Skeletal muscle satellite cell (primary cell): ENCODE measurements around the gene MYO1D.

Experiments used
- H3K27me3 ChIP-seq: 2 replicates; pipeline ENCODE4 v1.7.0; 2013; ENCODE audit warnings: low read length; ENCODE audit not compliant: control insufficient read depth, insufficient read depth
- H3K36me3 ChIP-seq: 2 replicates; pipeline ENCODE4 v1.7.0; 2013; ENCODE audit warnings: mild to moderate bottlenecking, control low read depth, low read length; ENCODE audit not compliant: insufficient read depth
- H3K4me1 ChIP-seq: 2 replicates; pipeline ENCODE4 v1.7.0; 2013; ENCODE audit warnings: low read length; ENCODE audit not compliant: control insufficient read depth, insufficient read depth
- H3K4me2 ChIP-seq: 2 replicates; pipeline ENCODE4 v1.7.0; 2013; ENCODE audit warnings: mild to moderate bottlenecking, low read length
- H3K4me3 ChIP-seq: 2 replicates; pipeline ENCODE4 v1.7.0; 2013; ENCODE audit warnings: low read length
- H3K9ac ChIP-seq: 2 replicates; pipeline ENCODE4 v1.7.0; 2013; ENCODE audit warnings: mild to moderate bottlenecking, low read depth, low read length, moderate library complexity
- H3K9me3 ChIP-seq: replicated peaks from 2 replicates; pipeline ENCODE4 v1.7.0; 2013; ENCODE audit warnings: mild to moderate bottlenecking, control low read depth, low read length

The MYO1D gene

DNA sequence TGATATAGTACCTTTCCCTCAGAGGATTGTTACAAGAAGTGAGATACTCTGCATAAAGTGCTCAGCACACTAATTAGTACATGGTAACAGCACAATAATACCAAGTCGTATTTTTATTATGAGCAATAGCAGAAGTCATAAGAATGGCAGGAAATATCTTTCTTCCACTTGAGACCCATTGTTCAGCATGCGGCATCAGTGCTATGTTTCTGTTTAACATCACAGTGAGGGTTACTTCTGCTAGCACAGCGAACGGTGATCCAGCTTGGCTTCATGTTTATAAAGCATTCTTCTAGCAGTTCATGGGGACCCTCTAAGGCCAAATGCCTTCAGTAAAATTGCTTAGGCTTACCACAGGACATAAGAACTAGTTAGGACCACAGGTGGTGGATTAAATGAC, 83.1 kb downstream of the MYO1D start:
- Histone ChIP-seq H3K36me3 (no peaks in the 10 kb centered on the region), H3K4me1 (no peaks in the 10 kb centered on the region), H3K27me3 (no peaks in the 10 kb centered on the region), H3K9ac (no peak overlapping the region), H3K4me2 (no peak overlapping the region), H3K4me3 (no peak overlapping the region), H3K9me3 (no peaks in the 10 kb centered on the region)

DNA sequence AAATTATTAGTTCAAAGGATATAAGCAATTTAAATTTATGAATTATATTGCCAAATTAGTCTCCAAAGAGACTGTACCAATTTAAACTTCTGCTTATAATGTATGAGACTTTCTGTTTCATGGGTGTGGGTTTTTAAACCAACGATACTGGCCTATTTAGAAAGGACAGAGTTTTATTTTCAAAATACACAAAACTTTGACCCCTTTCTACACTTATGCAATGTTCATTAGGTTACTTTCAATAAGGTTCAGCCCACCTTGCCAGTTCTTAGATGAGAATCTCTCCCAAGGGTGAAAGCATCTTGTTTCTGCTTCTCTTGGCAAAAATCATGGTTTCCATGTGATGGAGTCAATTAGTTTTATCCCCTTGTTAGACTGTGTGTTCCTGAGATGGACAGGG, 84.7 kb downstream of the MYO1D start:
- Histone ChIP-seq H3K9ac (no peak overlapping the region), H3K4me2 (no peak overlapping the region), H3K4me3 (no peak overlapping the region), H3K9me3 (no peaks in the 10 kb centered on the region), H3K36me3 (no peaks in the 10 kb centered on the region), H3K27me3 (no peaks in the 10 kb centered on the region), H3K4me1 (no peaks in the 10 kb centered on the region)

DNA sequence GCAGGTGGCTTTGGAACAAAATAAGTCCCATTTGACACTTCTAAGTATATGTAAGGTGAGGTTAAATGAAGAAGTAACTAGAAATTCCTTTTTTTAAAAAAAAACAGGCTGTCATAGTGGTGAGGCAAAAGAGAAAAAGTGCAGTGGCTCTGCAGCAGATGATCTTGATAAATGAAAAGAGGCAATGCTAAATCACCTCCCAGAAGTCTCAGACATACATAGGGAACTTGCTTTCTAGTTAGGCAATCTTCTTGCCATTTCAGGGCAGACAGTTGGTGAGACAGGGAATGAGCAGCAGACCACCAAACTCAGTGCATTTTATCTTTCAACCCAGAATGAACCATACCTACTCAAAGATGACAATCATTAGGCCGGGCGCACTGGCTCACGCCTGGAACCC, 90.8 kb downstream of the MYO1D start:
- Histone ChIP-seq H3K9ac (no peak overlapping the region), H3K27me3 (no peaks in the 10 kb centered on the region), H3K4me3 (no peak overlapping the region), H3K4me2 (no peak overlapping the region), H3K4me1 (no peaks in the 10 kb centered on the region), H3K36me3 (no peaks in the 10 kb centered on the region), H3K9me3 (no peaks in the 10 kb centered on the region)

DNA sequence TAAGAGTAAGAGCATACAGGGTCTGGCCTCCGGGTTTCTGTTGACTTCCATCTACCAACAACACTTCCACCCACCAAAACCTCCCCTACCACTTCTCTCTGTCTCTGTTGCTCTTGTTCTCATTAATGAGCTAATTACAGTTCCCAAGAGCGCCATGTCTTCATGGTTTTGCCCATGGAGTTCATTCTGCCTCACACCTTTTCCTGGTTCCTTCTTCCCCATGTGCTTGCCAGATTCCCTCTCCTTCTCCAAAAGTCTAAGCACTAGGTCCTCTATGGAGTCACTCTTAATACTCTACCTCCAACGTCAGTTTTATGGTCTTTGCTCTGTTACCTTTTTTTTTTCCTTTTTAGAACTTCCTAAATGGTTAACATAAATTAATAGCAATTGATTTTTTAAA, 92.8 kb downstream of the MYO1D start:
- Histone ChIP-seq H3K4me3 (no peak overlapping the region), H3K9me3 (no peaks in the 10 kb centered on the region), H3K36me3 (no peaks in the 10 kb centered on the region), H3K27me3 (no peaks in the 10 kb centered on the region), H3K4me2 (no peak overlapping the region), H3K9ac (no peak overlapping the region), H3K4me1 (no peaks in the 10 kb centered on the region)

DNA sequence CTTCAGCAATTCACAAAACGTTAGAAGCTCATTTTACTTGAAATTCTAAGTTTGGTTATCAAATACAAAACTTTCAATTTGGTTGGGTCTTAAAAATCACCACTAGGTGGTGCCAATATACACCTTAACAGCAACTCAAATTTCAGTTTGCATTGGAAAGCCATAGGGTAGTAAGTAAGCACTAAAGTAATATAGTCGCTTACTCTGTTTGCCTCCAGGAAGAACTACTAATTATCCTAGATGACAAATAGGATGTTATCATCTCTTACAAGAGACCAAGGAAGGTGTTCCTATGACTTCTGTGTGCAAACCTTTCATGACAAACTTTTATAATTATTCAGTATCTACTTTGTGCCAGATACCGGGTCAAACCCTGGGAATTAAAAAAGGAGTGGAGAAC, 93.3 kb downstream of the MYO1D start:
- no peaks in the 10 kb centered on the region for H3K36me3 ChIP-seq
- no peaks in the 10 kb centered on the region for H3K27me3 ChIP-seq
- no peak overlapping the region for H3K4me2 ChIP-seq
- no peak overlapping the region for H3K4me3 ChIP-seq
- H3K9ac ChIP-seq = no peak overlapping the region
- H3K4me1 ChIP-seq = no peaks in the 10 kb centered on the region
- H3K9me3 ChIP-seq = no peaks in the 10 kb centered on the region

DNA sequence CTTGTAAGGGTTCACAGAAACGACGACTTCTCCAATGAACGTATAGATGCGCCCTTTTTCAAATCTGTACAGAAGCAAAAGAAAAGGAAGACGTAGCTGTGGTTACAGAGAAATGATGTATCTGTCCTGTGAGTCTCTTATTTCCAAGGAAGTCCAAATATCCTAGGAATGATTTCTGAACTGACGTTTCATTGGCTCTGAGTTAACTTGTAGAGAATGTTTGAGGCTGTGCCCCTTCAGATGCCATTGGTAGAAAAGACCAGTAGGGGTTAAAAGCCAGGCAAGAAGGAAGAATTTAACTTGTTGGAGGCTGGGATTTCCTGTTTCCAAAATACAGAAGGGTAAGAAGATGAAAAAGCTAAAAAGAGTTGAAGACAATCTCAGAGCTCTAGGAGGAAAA, 96.2 kb downstream of the MYO1D start:
- H3K9me3 ChIP-seq = no peaks in the 10 kb centered on the region
- H3K4me3 ChIP-seq = no peak overlapping the region
- no peak overlapping the region for H3K9ac ChIP-seq
- no peak overlapping the region for H3K4me2 ChIP-seq
- no peaks in the 10 kb centered on the region for H3K36me3 ChIP-seq
- H3K4me1 ChIP-seq = peaks cover 12% of the 10 kb centered on the region
- no peaks in the 10 kb centered on the region for H3K27me3 ChIP-seq

DNA sequence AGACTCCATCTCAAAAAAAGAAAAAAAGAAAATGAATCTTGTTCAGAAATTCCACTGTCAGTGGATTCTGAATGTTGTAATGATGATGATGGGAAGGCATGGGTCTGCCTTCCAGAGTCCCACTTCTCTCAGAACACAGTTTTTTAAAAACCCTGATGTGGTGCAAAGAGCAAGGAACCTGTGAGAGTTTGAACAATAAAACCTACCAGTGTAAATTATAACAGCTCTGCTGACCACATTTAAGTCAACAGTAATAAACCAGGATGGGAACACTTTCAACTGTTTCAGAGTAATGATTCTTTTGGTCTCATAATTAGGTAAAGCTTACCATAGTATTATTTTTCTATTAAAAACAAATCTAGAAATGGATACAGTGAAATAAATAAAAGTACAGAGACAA, 99.0 kb downstream of the MYO1D start:
- Histone ChIP-seq H3K9ac (no peak overlapping the region), H3K9me3 (no peaks in the 10 kb centered on the region), H3K27me3 (no peaks in the 10 kb centered on the region), H3K36me3 (no peaks in the 10 kb centered on the region), H3K4me1 (peaks cover 12% of the 10 kb centered on the region), H3K4me2 (no peak overlapping the region), H3K4me3 (no peak overlapping the region)

DNA sequence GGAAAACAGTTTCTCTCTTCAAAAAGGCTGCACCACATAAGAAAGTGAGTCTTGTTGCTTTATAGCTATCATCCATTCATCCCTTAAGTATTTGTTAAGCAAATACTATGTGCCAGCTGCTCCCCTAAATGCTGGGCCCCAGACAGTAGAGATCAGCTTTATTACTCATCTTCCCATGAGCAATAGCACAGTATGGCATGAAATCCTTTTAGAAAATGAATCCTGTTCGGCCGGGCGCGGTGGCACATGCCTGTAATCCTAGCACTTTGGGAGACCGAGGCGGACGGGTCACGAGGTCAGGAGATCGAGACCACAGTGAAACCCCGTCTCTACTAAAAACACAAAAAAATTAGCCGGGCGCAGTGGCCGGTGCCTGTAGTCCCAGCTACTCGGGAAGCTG, 99.5 kb downstream of the MYO1D start:
- H3K4me2 ChIP-seq = no peak overlapping the region
- no peaks in the 10 kb centered on the region for H3K36me3 ChIP-seq
- H3K4me1 ChIP-seq = peaks cover 12% of the 10 kb centered on the region
- no peak overlapping the region for H3K4me3 ChIP-seq
- no peaks in the 10 kb centered on the region for H3K9me3 ChIP-seq
- H3K27me3 ChIP-seq = no peaks in the 10 kb centered on the region
- no peak overlapping the region for H3K9ac ChIP-seq

DNA sequence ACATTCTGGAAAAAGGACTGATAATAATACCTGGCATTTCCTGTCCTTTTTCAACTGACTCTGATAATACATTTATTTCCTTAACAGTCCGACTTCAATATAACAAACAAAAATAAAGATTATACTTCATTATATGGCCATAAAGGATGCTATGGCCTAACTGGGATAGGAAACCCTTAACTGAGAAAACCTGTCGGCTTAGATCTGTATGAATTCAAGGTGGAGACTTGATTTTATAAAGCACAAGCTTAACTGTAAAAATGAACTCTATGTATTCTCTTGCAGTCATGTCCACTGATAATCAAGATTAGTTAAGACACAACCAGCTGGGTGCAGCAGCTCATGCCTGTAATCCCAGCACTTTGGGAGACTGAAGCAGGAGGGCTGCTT, 102.2 kb downstream of the MYO1D start:
- Histone ChIP-seq H3K36me3 (no peaks in the 10 kb centered on the region), H3K9me3 (no peaks in the 10 kb centered on the region), H3K27me3 (no peaks in the 10 kb centered on the region), H3K4me2 (no peak overlapping the region), H3K9ac (no peak overlapping the region), H3K4me3 (no peak overlapping the region), H3K4me1 (peaks cover 16% of the 10 kb centered on the region)

DNA sequence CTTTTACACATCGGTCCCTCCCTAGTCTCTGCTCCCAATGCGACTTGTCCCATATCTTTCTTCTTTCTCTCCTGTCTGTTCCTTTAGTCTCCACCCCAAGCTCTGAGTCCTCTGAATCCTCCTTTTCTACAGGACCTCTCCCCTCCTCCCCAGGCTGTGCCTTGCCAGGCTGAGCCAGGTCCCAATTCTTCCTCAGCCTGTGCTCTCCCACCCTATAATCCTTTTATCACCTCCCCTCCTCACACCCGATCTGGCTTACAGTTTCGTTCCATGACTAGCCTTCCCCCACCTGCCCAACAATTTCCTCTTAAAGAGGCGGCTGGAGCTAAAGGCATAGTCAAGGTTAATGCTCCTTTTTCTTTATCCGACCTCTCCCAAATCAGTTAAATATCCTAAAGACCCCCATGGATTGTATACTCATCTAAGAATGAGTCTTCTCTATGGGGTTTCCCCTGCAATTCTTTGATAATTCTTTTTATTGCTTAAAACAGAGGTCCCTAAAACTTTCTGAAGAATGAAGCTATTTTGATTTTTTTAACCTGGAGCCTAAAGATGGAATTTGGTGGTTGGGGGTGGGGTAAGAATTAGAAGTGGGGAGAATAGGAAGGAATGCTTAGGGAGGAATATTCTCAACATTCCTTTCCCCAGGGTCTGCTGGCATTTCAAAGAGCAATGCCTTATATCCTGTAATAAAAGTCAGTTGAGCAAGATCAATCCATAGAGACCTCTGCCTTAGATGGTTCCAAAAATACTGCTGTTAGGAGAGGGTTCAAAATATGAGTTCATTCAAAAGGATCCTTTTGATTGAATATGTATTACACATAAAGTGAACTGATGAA, 102.8 kb downstream of the MYO1D start:
- no peaks in the 10 kb centered on the region for H3K9me3 ChIP-seq
- no peaks in the 10 kb centered on the region for H3K27me3 ChIP-seq
- H3K4me3 ChIP-seq = no peak overlapping the region
- no peak overlapping the region for H3K4me2 ChIP-seq
- peaks cover 16% of the 10 kb centered on the region for H3K4me1 ChIP-seq
- no peaks in the 10 kb centered on the region for H3K36me3 ChIP-seq
- no peak overlapping the region for H3K9ac ChIP-seq

DNA sequence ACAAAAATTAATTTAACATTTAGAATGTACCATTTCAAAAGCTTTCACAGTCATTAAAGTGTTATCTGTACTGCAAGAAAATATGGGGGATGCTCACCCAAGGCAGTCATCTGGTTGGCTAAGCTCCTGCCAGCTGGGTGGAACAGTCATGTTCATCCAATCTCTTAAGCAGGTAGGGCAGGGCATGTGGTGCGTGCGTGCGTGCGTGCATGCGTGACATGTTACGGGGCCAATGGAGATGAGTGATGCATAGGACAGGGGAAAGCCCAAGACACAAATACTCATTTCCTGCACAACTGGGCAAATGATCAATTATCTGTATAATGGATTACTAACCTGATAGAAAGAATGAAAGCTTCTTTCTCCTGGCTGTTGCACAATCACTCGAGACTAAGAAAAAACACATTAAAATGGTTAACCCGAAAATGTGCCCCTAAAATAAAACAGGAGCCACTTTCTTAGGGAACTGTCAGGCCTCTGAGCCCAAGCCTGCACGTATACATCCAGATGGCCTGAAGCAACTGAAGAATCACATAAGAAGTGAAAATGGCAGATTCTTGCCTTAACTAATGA, 104.4 kb downstream of the MYO1D start:
- Histone ChIP-seq H3K27me3 (no peaks in the 10 kb centered on the region), H3K4me2 (no peak overlapping the region), H3K4me1 (peaks cover 14% of the 10 kb centered on the region), H3K4me3 (no peak overlapping the region), H3K9me3 (no peaks in the 10 kb centered on the region), H3K9ac (no peak overlapping the region), H3K36me3 (no peaks in the 10 kb centered on the region)

DNA sequence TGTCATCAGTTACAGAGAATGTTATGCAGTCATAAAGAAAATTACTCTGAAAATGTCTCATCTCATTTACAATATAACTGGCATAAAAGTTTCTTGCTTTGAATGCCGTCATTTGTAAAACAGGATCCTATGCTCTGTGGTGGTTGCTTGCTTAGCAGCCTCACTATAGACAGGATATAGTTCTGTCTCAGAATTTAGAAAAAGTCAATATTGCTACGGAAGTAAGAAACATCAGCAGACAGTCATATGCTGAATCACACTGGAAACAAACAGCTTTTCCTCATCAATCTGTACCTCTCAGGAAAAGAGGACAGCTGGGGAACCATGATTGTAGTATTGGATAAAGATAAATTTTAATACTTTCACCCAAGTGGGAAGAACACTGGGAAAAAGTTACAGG, 105.5 kb downstream of the MYO1D start:
- H3K9ac ChIP-seq = no peak overlapping the region
- no peaks in the 10 kb centered on the region for H3K9me3 ChIP-seq
- H3K4me1 ChIP-seq = peaks cover 4% of the 10 kb centered on the region

More for the DNA sequence above, 105.5 kb downstream of the MYO1D start:
- no peak overlapping the region for H3K4me2 ChIP-seq
- no peak overlapping the region for H3K4me3 ChIP-seq
- no peaks in the 10 kb centered on the region for H3K27me3 ChIP-seq
- no peaks in the 10 kb centered on the region for H3K36me3 ChIP-seq
